ENCODE data around the gene HES5.

GRCh38 chr1:2571348-2571747, 41.3 kb upstream of the HES5 start:
- TF ChIP-seq GATA2 (IDR thresholded peaks at IDR 0.05; ENCODE audit: low read depth, low read length): no peak
- TF ChIP-seq GATA3 (IDR thresholded peaks at IDR 0.05; ENCODE audit: low read depth, low read length): no peak

Measured in SH-SY5Y (cell line).